ENCODE results near the gene INPP5A.

- TF ChIP-seq CTCF (IDR thresholded peaks at IDR 0.05) (no peak), EZH2 (IDR thresholded peaks at IDR 0.05; ENCODE audit: borderline replicate concordance, insufficient read depth, low read depth, low read length, poor library complexity, severe bottlenecking) (no peak)
These were observed 170.2 kb downstream of the INPP5A start for GRCh38 chr10:132707776-132708171.
